GM18867 (cell line): Measurements from ENCODE around the gene MECR.

Experiments
- ATAC-seq: cut with Tn5 transposase; IDR thresholded peaks from one replicate; pipeline ENCODE4 v1.9.1; 2021; ENCODE audit warnings: mild to moderate bottlenecking, moderate library complexity; ENCODE audit not compliant: unreplicated experiment

MECR gene

GRCh38 chr1:29209173-29209572 is 21.6 kb downstream of the MECR start:
- no peak for ATAC-seq

GRCh38 chr1:29208442-29208841 is 22.3 kb downstream of the MECR start:
- ATAC-seq: no peak

- ATAC-seq: peak; percentile 74
Observed at GRCh38 chr1:29202584-29203340, 28.0 kb downstream of the MECR start.

- ATAC-seq: no peak
Observed at GRCh38 chr1:29202053-29202452, 28.7 kb downstream of the MECR start.

- no peak for ATAC-seq
Observed at GRCh38 chr1:29201595-29202051, 29.1 kb downstream of the MECR start.

DNA sequence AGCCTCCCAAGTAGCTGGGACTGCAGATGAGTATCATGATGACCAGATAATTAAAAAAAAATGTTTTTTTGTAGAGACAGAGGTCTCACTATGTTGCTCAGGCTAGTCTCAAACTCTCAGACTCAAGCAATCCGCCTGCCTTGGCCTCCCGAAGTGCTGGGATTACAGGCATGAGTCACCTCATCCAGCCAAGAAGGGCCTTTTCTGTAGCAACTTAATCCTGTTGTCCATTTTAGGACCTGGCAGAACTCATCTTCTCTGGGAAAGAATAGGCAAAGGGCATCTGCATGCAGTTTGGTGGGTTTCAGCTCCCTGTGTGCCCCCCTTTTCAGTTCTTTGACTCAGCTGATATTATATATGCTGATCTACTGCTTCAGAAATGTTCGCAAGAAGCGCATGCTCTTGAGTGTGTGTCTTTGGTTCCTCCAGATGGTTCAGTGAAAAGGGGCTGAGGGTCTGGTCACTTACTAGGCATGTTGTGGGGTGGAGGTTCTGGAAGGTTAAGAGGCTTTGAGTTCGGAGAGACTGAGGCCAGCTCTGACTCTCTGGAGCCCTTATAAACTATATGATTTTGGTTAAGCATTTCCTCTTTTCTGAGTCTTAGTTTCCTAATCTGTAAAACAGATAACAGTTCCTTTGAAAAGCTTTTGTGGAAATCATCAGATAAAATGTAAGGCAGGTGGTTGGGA is 29.7 kb downstream of the MECR start:
- ATAC-seq: no peak

- no peak for ATAC-seq
Observed at GRCh38 chr1:29197993-29198392, 32.7 kb downstream of the MECR start.

DNA sequence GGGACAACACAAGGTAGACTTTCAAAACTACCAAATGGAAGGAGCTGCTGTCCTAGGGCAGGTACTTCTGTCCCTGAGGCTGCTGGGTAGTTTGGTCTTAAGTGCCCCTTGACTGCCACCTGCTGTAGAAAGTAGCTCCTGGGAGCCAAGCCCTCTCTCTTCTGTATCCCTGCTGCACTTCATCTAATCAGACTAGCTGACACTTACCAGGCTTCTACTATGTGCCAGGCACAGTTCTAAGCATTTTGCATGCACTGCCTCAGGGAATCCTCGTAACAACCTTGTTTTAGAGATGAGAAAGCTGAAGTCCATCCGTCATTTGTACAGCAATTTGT is 33.2 kb downstream of the MECR start:
- ATAC-seq: no peak

DNA sequence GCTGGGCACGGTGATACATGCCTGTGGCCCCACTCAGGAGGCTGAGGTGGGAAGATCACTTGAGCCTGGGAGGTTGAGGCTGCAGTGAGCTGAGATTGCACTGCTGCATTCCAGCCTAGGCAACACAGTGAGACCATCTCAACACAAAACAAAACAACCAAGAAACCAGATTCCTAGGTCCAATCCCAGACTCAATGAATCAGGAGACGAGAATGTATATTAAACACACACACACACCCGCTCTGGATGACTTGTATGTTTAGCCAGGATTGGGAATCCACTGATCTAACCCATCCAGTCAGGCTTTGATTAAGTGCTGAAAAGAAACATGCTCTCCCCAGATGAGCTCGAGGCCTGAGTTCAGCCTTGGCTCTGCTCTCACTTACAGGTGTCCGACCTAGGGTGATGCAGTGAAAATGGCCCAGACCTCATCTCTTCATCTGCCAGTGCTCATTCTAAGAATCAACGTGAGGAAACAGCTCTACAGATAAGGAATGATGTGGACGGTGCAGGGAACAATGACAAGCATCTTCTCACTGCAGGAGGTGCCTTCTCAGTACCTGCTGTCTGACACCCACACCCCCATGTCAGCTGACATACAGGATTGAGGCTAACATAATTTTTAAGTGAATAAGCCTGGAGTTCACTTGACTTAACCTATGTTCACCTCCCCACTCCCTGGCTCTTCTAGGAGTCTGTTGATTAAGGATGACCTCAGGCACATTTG is 33.7 kb downstream of the MECR start:
- no peak for ATAC-seq

DNA sequence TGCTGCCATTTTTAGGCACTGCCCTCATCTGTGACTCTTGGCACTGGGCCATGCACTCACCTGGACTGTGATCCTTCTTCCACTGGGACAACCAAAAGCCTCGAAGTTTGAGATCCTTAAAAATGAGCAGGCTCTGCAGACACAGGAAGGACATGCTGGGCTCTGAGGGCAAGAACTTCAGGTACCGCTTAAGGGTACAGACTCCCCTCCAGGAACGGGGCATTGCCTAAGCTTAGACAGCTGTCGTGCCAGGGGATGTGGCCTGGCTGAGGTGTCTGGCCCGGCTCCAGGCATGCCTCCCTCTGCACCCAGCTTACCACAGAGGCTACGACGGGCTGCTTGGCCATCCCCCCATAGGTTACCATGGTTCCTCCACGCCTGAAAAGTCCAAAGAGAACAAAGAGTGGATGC is 34.8 kb downstream of the MECR start:
- no peak for ATAC-seq

DNA sequence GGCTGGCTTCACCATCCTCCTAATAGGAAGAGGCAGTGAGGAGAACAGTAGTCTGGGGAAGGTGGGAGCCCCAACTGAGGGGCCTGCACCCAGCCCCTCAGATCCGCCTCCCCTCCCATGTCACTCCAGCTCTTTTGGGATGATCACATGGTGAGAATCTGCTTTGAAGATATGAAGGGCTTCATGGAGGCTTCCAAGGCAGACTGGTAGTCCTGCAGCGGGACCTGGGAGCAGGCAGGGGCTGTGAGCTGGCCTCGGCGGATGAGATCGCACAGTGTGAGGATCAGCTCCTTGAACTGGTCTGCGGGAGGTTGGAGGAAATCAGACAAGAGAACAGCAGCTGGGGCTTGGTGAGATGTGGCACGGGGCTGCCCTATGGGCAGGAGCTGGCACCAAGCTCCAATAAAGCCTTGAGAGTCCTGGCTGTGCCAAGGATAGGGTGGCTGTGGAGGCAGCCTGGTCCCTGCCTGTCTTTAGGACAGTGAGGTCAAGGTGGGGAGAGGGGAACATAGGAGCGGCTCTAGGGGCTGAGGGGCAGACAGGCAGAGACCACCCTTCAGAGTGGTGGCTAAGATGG is 36.8 kb downstream of the MECR start:
- ATAC-seq: no peak

- no peak for ATAC-seq
Observed at GRCh38 chr1:29190718-29191117, 40.0 kb downstream of the MECR start.

DNA sequence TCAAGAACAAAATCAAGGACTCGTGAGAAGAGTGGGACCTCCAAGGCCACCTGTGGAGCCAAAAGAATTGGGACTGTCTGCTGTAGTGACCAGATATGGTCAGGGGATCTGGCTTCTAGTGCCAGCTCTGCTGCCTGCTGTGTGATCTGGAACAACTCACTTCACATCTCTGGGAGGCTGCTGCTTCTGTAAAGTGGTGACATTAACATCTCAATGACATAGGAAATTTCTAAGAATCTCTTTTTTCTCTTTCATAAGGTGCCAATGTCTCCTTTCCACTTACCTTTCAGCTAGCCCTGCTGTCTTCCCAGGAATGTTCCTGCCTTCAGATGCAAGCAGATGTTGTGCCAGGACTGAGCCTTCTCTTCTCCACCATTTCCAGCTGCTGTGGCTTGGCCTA is 44.0 kb downstream of the MECR start:
- ATAC-seq: no peak

- ATAC-seq: no peak
Observed at GRCh38 chr1:29186252-29186651, 44.5 kb downstream of the MECR start.

GRCh38 chr1:29183287-29183686 is 47.4 kb downstream of the MECR start:
- no peak for ATAC-seq

DNA sequence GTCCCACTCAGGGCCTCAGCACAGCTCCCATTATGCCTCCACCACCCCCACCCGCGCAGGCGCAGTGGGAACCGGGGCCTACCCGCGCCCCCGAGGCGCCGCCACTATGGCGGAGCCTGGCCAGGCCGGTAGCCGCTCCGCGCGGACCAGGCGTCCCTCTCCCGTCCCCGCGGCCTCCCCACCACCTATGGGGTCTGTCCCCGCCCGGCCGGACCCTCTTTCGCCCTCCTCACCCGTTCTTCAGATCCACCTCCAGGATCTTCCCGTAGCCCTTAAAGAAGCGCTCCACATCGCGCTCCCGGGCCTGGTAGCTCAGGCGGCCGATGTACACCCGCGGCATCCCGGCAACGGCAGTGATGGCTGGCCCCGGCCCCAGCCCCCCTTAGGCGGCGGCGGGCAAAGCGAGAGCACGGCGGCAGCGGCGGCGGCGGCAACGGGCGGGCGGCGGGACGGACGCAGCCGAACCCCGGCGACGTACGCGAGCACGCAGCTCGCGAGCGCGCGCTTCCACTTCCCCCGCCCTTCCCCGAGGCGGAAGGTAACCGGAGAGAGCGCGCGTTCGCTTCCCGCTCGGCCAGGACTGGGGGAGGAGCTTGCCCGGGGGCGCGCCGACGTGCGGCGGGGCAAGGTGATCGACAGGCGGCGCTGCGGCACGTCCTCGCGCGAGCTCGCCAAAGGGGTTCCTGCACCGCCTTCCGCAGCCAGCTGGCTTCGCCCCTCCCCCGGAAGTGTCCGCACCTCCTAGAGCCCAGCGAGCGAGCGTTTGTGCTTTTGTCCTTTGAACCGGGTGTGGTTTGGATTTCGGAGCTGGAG is 49.1 kb downstream of the MECR start, which contains the start of gene SRSF4:
TSS of gene SRSF4 (minus strand) at position 488 of the 813 bp plus-strand sequence. CDS start at position 340, 148 bp downstream.
- peak; percentile 85 for ATAC-seq

DNA sequence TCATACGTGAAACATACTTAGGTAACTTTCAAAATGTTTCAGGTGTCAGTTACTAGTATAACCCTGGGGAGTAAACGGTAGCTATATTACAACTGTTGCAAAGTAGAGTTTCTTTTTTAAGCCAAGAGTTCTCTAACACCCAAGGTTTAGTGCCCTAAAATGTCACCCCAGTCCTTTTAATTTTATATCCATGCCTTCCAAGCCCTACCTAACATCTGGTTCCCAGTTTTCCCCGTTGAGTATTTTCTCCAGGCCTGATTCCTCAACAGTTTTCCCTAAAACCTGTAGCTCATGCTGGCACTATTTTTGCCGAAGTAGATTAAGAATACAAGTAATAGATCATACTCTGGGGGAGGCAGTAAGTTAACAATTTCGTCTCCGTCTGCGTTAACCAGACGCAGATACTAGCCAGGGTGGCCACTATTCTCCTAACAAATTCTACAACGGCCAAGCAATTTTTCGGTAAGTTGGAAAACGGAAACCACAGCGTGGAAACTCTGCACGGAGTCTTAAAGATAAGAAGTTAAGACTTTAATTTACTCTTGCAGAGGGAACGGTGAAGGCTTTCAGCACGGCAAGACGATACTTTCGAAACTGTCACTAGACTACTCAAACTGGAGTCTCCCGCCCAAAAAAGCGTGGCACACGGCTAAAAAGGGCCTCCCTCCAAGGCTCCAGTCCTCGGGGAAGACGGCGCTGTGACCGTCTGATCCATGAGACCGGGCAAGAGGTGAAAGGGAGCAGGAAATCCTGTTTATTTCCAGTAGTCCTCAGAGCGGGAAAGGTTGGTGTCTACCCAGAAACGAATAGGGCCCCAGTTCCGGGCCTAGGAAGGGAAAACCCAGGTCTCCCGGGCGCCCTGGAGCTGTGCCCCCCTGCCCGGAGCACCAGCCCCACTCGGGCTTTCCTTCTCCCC is 50.0 kb downstream of the MECR start:
- ATAC-seq: no peak

DNA sequence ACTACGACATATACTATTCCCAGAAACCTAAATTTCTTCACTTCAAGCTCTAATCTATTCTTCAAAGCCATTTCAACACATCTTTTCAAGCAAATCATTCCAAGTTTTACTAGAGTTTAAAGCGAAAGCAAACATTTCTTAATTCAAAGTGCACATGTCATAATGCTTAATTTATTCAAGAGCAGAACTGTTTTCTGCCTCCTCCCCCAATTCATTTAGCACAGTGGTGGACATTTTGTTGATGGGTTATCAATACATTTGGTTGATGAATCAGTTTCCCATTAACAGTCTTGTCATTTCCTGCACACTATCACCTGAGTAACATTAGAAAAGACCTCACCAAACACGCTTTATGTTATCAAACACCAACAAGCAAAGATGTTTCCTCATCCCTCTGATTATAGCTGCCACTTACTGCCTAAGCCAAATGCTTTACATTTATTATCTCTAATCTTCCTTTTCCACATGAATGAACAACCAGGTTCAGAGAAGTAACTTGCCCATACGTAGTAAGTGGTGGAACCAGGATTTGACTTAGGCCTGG is 51.0 kb downstream of the MECR start:
- ATAC-seq: no peak

DNA sequence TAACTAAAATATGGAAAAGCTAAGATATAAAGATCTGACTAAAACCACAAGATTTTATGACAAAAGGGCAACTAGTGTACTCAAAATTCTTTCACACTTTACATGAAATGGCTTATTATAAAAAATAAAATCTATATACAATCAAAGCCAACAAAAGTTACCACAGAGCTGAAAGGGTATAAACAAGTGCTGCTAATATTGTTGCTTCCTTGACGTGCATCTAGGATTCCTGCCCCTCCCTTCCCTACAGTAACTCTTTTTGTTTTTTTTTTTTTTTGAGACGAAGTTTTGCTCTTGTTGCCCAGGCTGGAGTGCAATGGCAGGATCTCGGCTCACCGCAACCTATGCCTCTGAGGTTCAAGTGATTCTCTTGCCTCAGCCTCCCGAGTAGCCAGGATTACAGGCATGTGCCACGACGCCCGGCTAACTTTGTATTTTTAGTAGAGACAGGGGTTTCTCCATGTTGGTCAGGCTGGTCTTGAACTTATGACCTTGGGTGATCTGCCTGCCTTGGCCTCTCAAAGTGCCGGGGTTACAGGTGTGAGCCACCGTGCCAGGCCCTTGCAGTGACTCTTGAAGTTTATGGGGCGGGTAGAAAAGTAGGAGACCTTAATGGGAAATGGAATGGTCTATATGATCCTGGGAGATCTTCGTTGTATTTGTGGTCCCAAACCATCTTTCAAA is 53.6 kb downstream of the MECR start:
- ATAC-seq: no peak
